CD8-positive, alpha-beta memory T cell (primary cell): ENCODE data around the gene FREM1. TPM values are rescaled to one million over a fixed set of nuclear protein-coding genes. Genes with fewer than 3 reads are reported as not detected.
"Not testable (repeated sequence)": the region's sequence is repeated elsewhere in the genome, so short reads cannot be mapped to it uniquely, and the experiment has no call there.

Experiments used
- CTCF ChIA-PET: fragments of 350-600 bp; sonication (Branson Sonifier 250); formaldehyde crosslinking; loops from one replicate; lab custom pipeline; 2021; ENCODE audit warnings: antibody characterized with exemption; lab: Charles Lee
- POLR2A ChIA-PET: fragments of 350-600 bp; sonication (Branson Sonifier 250); formaldehyde crosslinking; loops from one replicate; lab custom pipeline; 2021; ENCODE audit warnings: antibody characterized with exemption; lab: Charles Lee
- DNase-seq, 5 donors: peaks; one replicate each; pipeline versions ENCODE4 v3.0.0 to v3.0.0-alpha.2; 2020 to 2022; ENCODE audit warnings: mixed read lengths in 1 of 5
- H3K27ac ChIP-seq: one replicate; pipeline ENCODE4 v1.7.0; 2013; ENCODE audit warnings: low read depth, mild to moderate bottlenecking, low read length, moderate library complexity
- H3K27me3 ChIP-seq: 2 replicates; pipeline ENCODE4 v1.7.0; 2013; ENCODE audit warnings: low read length, mild to moderate bottlenecking; ENCODE audit not compliant: insufficient read depth, poor library complexity, severe bottlenecking
- H3K36me3 ChIP-seq: 2 replicates; pipeline ENCODE4 v1.7.0; 2013; ENCODE audit warnings: mild to moderate bottlenecking, low read length, moderate library complexity; ENCODE audit not compliant: insufficient read depth
- H3K4me1 ChIP-seq: 2 replicates; pipeline ENCODE4 v1.7.0; 2013; ENCODE audit warnings: mild to moderate bottlenecking, low read length, moderate library complexity; ENCODE audit not compliant: insufficient read depth
- H3K4me3 ChIP-seq: 2 replicates; pipeline ENCODE4 v1.7.0; 2013; ENCODE audit warnings: mild to moderate bottlenecking, low read length
- H3K9me3 ChIP-seq: 2 replicates; pipeline ENCODE4 v1.7.0; 2013; ENCODE audit warnings: mild to moderate bottlenecking, low read length
- H3K27ac Mint-ChIP-seq, 8 donors: one replicate each; pipeline ENCODE4 v1.8.0; 2020 to 2021; ENCODE audit warnings: mixed read lengths in 8 of 8, mild to moderate bottlenecking in 6 of 8, inconsistent platforms in 3 of 8, moderate library complexity in 3 of 8
- H3K27me3 Mint-ChIP-seq, 2 donors: one replicate each; pipeline ENCODE4 v1.8.0; 2020 to 2021; ENCODE audit warnings: mixed read lengths in 2 of 2, mild to moderate bottlenecking in 1 of 2, moderate library complexity in 1 of 2
- H3K36me3 Mint-ChIP-seq, 3 donors: one replicate each; pipeline ENCODE4 v1.8.0; 2020 to 2021; ENCODE audit warnings: mixed read lengths in 3 of 3, inconsistent platforms in 1 of 3, mild to moderate bottlenecking in 1 of 3
- H3K4me1 Mint-ChIP-seq, 3 donors: one replicate each; pipeline ENCODE4 v1.8.0; 2020 to 2021; ENCODE audit warnings: mixed read lengths in 3 of 3, inconsistent platforms in 1 of 3, mild to moderate bottlenecking in 1 of 3
- H3K4me3 Mint-ChIP-seq, 7 donors: one replicate each; pipeline ENCODE4 v1.8.0; 2020 to 2021; ENCODE audit warnings: mixed read lengths in 7 of 7, mild to moderate bottlenecking in 6 of 7, moderate library complexity in 4 of 7, inconsistent platforms in 2 of 7
- H3K9me3 Mint-ChIP-seq, 5 donors: one replicate each; pipeline ENCODE4 v1.8.0; 2020 to 2022; ENCODE audit warnings: mixed read lengths in 5 of 5, mild to moderate bottlenecking in 3 of 5, moderate library complexity in 2 of 5, inconsistent platforms in 1 of 5
- polyA plus RNA-seq: library from polyadenylated mRNA; unstranded; fragments of 300-500 nt; fragmentation: Illumina TruSeq; gene quantifications from one replicate; pipeline ENCODE4 v1.2.3, GENCODE V29; 2021
- total RNA-seq, 2 experiments: library from RNA; stranded (reverse); gene quantifications; one replicate each; pipeline ENCODE4 v1.2.3, GENCODE V29; 2021

Gene FREM1
- total and polyA plus RNA-seq, 3 experiments from 2014 or later: not detected

GRCh38 chr9:14924230-14925219, 14.3 kb upstream of the FREM1 start:
- H3K36me3 ChIP-seq: no peaks in the 10 kb centered on the region
- Mint-ChIP-seq H3K27ac (no peak overlapping the region), H3K27me3 (no peaks in the 10 kb centered on the region), H3K4me3 (no peak overlapping the region), H3K9me3 (peaks cover 0 to 1% (median 0%) of the 10 kb centered on the region in 5 donors), H3K36me3 (no peaks in the 10 kb centered on the region), H3K4me1 (no peaks in the 10 kb centered on the region)
- no peaks in the 10 kb centered on the region for H3K4me1 ChIP-seq
- H3K27ac ChIP-seq: no peak overlapping the region
- H3K27me3 ChIP-seq: no peaks in the 10 kb centered on the region
- DNase-seq: no peak
- POLR2A ChIA-PET: no interaction called here
- H3K4me3 ChIP-seq: no peak overlapping the region
- H3K9me3 ChIP-seq: no peaks in the 10 kb centered on the region
- CTCF ChIA-PET: no interaction called here

GRCh38 chr9:14923701-14924100, 13.5 kb upstream of the FREM1 start:
- no peak for DNase-seq
- Mint-ChIP-seq H3K36me3 (no peaks in the 10 kb centered on the region), H3K4me1 (no peaks in the 10 kb centered on the region), H3K9me3 (peaks cover 0 to 1% (median 0%) of the 10 kb centered on the region in 5 donors), H3K27me3 (no peaks in the 10 kb centered on the region), H3K4me3 (no peak overlapping the region), H3K27ac (no peak overlapping the region)
- H3K36me3 ChIP-seq: no peaks in the 10 kb centered on the region
- H3K27me3 ChIP-seq: no peaks in the 10 kb centered on the region
- H3K4me1 ChIP-seq: no peaks in the 10 kb centered on the region
- H3K27ac ChIP-seq: no peak overlapping the region
- CTCF ChIA-PET: no interaction called here
- no peak overlapping the region for H3K4me3 ChIP-seq
- POLR2A ChIA-PET: no interaction called here
- no peaks in the 10 kb centered on the region for H3K9me3 ChIP-seq

GRCh38 chr9:14920805-14921204, 10.6 kb upstream of the FREM1 start:
- H3K4me1 ChIP-seq, H3K36me3 ChIP-seq, H3K4me3 ChIP-seq, H3K27ac ChIP-seq, H3K27ac Mint-ChIP-seq, POLR2A ChIA-PET, H3K27me3 Mint-ChIP-seq, H3K9me3 Mint-ChIP-seq, H3K27me3 ChIP-seq, H3K4me3 Mint-ChIP-seq, H3K36me3 Mint-ChIP-seq, H3K9me3 ChIP-seq, CTCF ChIA-PET, DNase-seq, H3K4me1 Mint-ChIP-seq: not testable (repeated sequence)

- Histone ChIP-seq H3K36me3 (no peaks in the 10 kb centered on the region), H3K9me3 (no peaks in the 10 kb centered on the region), H3K4me3 (no peak overlapping the region), H3K27me3 (no peaks in the 10 kb centered on the region), H3K4me1 (no peaks in the 10 kb centered on the region), H3K27ac (no peak overlapping the region)
- peaks cover 0 to 7% (median 0%) of the 10 kb centered on the region in 5 donors for H3K9me3 Mint-ChIP-seq
- H3K4me3 Mint-ChIP-seq: no peak overlapping the region
- no peak for DNase-seq
- no peaks in the 10 kb centered on the region for H3K4me1 Mint-ChIP-seq
- CTCF ChIA-PET: no interaction called here
- H3K36me3 Mint-ChIP-seq: no peaks in the 10 kb centered on the region
- no peak overlapping the region for H3K27ac Mint-ChIP-seq
- POLR2A ChIA-PET: no interaction called here
- no peaks in the 10 kb centered on the region for H3K27me3 Mint-ChIP-seq
These were observed 3.1 kb upstream of the FREM1 start for GRCh38 chr9:14913366-14913765.

GRCh38 chr9:14912859-14913258, 2.6 kb upstream of the FREM1 start:
- Histone ChIP-seq H3K4me1 (no peaks in the 10 kb centered on the region), H3K4me3 (no peak overlapping the region), H3K27me3 (no peaks in the 10 kb centered on the region), H3K9me3 (no peaks in the 10 kb centered on the region), H3K27ac (no peak overlapping the region), H3K36me3 (no peaks in the 10 kb centered on the region)
- ChIA-PET POLR2A (no interaction called here), CTCF (no interaction called here)
- no peak overlapping the region for H3K4me3 Mint-ChIP-seq
- no peaks in the 10 kb centered on the region for H3K4me1 Mint-ChIP-seq
- H3K36me3 Mint-ChIP-seq: no peaks in the 10 kb centered on the region
- H3K27ac Mint-ChIP-seq: no peak overlapping the region
- no peaks in the 10 kb centered on the region for H3K27me3 Mint-ChIP-seq
- DNase-seq: no peak
- peaks cover 0 to 7% (median 0%) of the 10 kb centered on the region in 5 donors for H3K9me3 Mint-ChIP-seq

- no peak overlapping the region for H3K4me3 ChIP-seq
- H3K36me3 Mint-ChIP-seq: no peaks in the 10 kb centered on the region
- no peaks in the 10 kb centered on the region for H3K9me3 ChIP-seq
- CTCF ChIA-PET: no interaction called here
- no peak overlapping the region for H3K27ac ChIP-seq
- H3K9me3 Mint-ChIP-seq: peaks cover 0 to 4% (median 0%) of the 10 kb centered on the region in 5 donors
- no peak for DNase-seq
- H3K27me3 Mint-ChIP-seq: no peaks in the 10 kb centered on the region
- H3K4me1 Mint-ChIP-seq: no peaks in the 10 kb centered on the region
- H3K36me3 ChIP-seq: no peaks in the 10 kb centered on the region
- no peak overlapping the region for H3K4me3 Mint-ChIP-seq
- POLR2A ChIA-PET: no interaction called here
- H3K4me1 ChIP-seq: no peaks in the 10 kb centered on the region
- no peaks in the 10 kb centered on the region for H3K27me3 ChIP-seq
- H3K27ac Mint-ChIP-seq: no peak overlapping the region
These were observed 818 bp upstream of the FREM1 start for GRCh38 chr9:14911046-14911445.

GRCh38 chr9:14909601-14909960, 647 bp downstream of the FREM1 start:
- Histone ChIP-seq H3K4me1 (no peaks in the 10 kb centered on the region), H3K36me3 (no peaks in the 10 kb centered on the region), H3K4me3 (no peak overlapping the region), H3K27me3 (no peaks in the 10 kb centered on the region), H3K27ac (no peak overlapping the region), H3K9me3 (no peaks in the 10 kb centered on the region)
- POLR2A ChIA-PET: no interaction called here
- Mint-ChIP-seq H3K27me3 (no peaks in the 10 kb centered on the region), H3K27ac (no peak overlapping the region), H3K36me3 (no peaks in the 10 kb centered on the region), H3K9me3 (peaks cover 0 to 2% (median 0%) of the 10 kb centered on the region in 5 donors), H3K4me3 (no peak overlapping the region), H3K4me1 (no peaks in the 10 kb centered on the region)
- no peak for DNase-seq
- CTCF ChIA-PET: no interaction called here

GRCh38 chr9:14909181-14909580, 1.0 kb downstream of the FREM1 start:
- no peak overlapping the region for H3K27ac ChIP-seq
- H3K27me3 Mint-ChIP-seq: no peaks in the 10 kb centered on the region

More at GRCh38 chr9:14909181-14909580, 1.0 kb downstream of the FREM1 start:
- no peak for DNase-seq
- H3K4me3 Mint-ChIP-seq: no peak overlapping the region
- ChIA-PET POLR2A (no interaction called here), CTCF (no interaction called here)
- H3K9me3 Mint-ChIP-seq: peaks cover 0 to 2% (median 0%) of the 10 kb centered on the region in 5 donors
- Histone ChIP-seq H3K4me1 (no peaks in the 10 kb centered on the region), H3K9me3 (no peaks in the 10 kb centered on the region), H3K4me3 (no peak overlapping the region), H3K36me3 (no peaks in the 10 kb centered on the region), H3K27me3 (no peaks in the 10 kb centered on the region)
- H3K4me1 Mint-ChIP-seq: no peaks in the 10 kb centered on the region
- no peaks in the 10 kb centered on the region for H3K36me3 Mint-ChIP-seq
- H3K27ac Mint-ChIP-seq: no peak overlapping the region
